HG03196 (cell line): ENCODE measurements around the gene POR.
"Not testable (repeated sequence)": the region's sequence is repeated elsewhere in the genome, so short reads cannot be mapped to it uniquely, and the experiment has no call there.

Source experiments
- ATAC-seq: cut with Tn5 transposase; IDR thresholded peaks from one replicate; pipeline ENCODE4 v1.9.1; 2021; ENCODE audit not compliant: unreplicated experiment

The POR gene

DNA sequence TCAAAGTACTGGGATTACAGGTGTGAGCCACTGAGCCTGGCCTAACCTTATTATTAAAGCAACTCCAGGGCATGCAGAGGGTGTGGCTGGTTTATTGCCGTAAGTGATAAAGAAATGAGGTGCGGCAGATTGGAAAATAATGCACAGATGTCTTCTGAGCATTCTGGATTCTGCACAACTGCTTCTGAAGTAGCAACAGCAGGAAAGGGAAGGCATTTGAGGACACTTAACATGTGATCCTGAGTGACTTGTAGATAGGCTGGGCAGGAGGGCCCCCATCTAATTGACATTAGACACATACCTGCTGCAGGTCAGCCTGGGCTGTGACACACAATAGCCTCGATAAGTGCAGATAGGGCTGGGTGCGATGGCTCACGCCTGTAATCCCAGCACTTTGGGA, 30.5 kb upstream of the POR start:
- no peak for ATAC-seq

DNA sequence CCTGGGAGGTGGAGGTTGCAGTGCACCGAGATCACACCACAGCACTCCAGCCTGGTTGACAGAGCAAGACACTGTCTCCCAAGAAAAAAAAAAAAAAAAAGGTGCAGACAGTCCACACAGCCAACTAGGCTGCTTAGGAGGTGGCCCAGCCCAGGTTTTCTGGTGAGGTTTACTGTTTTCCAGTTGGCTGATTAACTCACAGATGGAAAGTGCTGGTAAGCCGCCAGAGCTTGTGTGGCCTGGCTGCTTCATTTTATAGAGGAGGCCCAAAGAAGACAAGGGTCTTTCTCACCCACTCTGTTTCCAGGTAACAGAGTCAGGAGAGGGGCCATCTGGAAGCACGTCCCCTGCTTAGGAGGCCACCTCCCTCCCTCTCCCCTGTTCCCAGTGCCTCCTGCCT, 29.9 kb upstream of the POR start:
- no peak for ATAC-seq

GRCh38 chr7:75887669-75888369, 27.1 kb upstream of the POR start:
- ATAC-seq: no peak

GRCh38 chr7:75888464-75889222, 26.3 kb upstream of the POR start:
- no peak for ATAC-seq

- ATAC-seq: no peak
Measured at GRCh38 chr7:75889223-75889825, 25.6 kb upstream of the POR start.

DNA sequence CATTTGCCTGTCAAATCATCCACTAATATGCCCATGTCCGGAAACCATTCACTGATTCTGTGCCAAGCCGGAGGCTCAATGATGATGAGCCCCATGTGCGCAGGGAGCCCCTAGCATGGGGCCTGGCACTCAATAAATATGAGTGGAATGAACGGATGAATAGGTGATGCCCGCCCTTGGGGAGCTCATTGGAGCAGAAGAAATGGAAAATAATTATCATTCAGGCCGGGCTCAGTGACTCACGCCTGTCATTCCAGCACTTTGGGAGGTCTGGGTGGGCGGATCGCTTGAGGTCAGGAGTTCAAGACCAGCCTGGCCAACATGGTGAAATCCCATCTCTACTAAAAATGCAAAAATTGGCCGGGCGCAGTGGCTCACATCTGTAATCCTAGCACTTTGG, 25.1 kb upstream of the POR start:
- ATAC-seq: no peak

- ATAC-seq: not testable (repeated sequence)
Measured at GRCh38 chr7:75891237-75891636, 23.7 kb upstream of the POR start.

DNA sequence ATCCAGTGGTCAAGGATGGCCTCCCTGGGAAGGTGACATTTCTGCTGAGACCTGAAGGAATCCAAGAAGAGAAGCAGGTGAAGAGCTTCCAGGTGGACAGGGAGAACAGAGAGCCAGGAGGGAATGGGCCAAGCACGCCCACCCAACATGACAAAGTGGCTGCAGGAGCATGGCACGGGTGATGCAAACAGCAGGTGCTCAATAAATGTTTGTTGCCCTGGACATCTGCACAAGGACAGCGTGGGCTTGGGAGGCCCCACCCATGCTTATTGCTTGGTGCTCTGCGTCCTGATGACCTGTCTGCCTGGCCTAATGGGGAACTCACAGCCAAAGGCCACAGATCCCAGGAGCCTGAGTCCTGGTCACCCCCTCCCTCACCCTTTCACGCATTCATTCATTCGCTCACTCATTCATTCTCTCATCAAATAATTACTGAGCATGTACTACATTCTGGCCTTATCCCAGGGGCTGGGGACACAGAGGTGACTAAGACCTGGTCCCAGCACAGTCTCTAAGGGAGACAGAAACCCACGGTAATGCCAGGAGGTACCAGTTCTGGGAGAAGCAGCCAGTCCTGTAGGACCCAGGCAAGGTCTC, 23.0 kb upstream of the POR start:
- ATAC-seq: no peak

DNA sequence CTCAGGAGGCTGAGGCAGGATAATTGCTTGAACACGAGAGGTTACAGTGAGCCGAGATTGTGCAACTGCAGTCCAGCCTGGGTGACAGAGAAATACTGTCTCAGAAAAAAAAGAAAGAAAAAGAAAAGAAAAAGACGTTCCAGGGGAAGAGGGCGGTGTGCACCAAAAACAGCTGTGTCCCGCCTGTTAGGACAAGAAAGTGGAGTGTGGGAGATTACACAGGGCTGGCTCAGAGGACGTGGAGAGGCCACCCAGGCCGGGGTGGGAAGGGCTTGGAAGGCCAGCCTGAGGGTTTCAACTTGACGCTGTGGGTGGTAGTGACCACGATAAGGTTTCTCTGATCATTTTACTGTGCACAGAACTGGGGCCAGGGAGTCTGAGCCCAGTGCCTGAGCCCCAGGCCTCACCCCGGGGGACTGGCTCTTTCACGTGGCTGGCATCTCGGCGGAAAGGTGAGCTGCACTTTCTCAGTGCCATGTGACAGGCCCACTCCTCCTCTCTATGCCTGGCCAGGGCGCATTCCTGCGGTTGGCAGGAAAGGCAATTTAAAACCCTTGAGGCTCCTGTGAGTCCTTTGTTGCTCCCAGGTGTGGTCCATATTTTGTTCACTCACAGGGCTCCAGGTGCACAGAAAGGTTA, 22.2 kb upstream of the POR start:
- no peak for ATAC-seq

DNA sequence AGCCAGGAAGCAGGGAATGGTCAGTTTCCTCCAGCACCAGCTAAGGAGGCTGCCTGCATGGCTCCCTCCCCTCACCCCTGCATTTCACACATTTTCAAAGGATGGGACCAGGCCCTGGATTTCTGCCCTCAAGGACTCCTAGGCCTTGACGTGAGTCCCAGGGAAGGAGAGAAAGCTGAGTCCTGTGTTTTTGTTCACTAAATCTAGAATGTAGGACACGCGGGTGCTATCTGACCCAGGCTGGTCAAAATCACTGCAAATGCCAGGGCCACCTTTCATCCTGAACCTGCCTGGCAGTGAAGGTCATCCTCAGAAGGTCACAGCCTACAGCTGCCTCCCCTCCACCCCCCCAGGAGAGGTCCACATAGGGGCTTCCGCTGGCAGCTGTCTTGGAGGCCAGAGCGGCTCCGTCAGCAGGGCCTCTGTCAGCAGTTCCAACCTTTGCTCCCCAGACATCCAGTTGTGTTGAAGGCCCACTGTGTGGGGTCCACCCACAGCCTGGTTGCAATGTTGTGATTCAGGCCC, 18.1 kb upstream of the POR start:
- ATAC-seq: no peak

DNA sequence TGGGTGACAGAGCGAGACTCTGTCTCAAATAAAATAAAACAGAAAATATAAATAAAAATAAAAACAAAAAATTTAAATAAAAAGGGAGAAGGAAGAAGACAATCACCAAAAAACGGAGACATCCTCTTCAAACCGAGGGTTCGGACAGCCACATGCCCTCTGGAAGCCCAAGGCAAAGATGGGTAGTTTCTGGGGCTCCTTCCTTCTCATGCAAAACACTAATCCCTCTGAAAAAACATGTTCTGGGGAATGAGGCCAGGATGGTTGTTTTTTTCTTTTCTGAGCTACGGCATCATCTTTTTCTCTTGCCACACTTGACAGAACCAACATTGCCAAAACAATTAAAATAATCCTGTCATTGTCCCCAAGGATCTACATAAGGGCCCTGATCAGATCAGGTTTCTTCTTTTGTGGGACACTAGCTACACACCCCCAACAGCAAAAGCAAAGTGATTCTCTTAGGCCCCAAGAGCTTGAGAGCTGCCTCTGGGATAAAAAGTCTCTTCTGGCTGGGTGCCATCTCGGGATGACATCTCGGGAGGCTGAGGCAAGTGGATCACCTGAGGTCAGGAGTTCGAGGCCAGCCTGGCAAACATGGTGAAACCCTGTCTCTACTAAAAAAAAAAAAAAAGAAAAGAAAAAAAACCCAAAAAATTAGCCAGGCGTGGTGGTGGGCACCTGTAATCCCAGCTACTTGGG, 14.2 kb upstream of the POR start:
- no peak for ATAC-seq

- no peak for ATAC-seq
Measured at GRCh38 chr7:75905785-75906604, 9.0 kb upstream of the POR start.

DNA sequence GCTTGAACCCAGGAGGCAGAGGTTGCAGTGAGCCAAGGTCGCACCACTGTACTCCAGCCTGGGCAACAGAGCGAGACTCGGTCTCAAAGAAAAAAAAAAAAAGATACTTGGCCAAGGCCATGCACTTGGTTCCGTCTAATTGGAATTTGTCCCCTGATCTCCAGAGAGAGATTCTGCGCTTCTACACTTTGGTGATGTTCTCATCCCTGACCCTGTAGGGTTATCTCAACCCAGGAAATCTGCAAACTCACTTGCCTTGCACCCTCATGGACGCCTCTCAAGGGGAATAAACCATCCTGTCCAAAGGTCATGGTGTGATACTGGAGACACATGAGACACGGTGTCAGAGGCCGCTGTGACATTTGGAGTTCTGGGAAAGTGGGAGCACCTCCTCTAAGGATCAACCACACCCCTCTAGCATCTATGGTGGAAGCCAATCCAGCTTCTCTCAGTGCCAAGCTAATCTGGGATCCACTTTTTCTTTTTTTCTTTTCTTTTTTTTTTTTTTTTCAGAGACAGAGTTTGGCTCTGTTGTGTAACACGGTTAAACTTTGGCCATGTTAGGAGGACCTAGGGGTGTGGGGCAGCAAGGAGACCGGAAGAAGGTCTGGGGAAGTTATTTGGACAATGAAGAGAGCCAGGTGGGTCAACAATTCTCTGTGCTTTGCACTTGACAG, 7.8 kb upstream of the POR start:
- ATAC-seq: no peak

GRCh38 chr7:75907668-75908039, 7.3 kb upstream of the POR start:
- not testable (repeated sequence) for ATAC-seq

- ATAC-seq: no peak
Measured at GRCh38 chr7:75909521-75910132, 5.3 kb upstream of the POR start.

DNA sequence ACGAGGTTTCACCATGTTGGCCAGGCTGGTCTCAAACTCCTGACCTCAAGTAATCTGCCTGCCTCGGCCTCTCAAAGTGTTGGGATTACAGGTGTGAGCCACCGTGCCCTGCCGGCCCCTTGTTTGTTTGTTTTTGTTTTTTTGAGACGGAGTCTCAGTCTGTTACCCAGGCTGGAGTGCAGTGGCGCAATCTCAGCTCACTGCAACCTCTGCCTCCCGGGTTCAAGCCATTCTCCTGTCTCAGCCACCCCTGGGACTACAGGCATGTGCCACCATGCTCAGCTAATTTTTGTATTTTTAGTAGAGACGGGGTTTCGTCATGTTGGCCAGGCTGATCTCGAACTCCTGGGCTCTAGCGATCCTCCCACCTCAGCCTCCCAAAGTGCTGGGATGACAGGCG, 3.8 kb upstream of the POR start:
- not testable (repeated sequence) for ATAC-seq

DNA sequence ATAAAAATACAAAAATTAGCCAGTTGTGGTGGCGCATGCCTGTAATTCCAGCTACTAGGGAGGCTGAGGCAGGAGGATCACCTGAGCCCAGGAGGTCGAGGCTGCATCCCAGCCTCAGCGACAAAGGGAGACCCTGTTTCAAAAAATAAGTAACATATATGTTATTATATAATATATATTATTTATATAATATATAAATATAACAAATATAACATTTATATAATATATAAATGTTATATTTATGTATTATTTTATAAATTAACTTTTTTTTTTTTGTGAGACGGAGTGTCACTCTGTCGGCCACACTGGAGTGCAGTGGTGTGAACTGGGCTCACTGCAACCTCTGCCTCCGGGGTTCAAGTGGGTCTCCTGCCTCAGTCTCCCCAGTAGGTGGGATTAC, 1.5 kb upstream of the POR start:
- ATAC-seq: no peak

DNA sequence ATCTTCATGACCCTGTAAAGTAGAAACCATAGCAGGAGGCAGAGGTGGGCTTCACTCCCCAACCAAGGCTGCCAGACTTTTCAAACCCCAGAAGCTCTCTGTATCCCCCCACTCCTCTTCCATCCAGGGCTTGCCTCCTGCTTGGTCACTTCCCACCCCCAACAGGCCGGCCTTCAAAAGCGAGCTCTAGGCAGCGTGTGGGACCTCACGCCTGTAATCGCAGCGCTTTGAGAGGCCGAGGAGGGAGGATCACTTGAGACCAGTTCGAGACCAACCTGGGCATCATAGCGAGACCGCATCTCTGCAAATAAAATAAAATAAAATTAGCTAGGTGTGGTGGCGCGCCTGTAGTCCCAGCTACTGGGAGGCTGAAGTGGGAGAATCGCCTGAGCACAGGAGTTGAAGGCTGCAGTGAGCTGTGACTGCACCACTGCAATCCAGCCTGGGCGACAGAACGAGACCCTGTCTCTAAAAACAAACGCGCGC, 743 bp upstream of the POR start:
- no peak for ATAC-seq
